DND-41 (cell line): ENCODE results near the gene ZNF175.

Experiments
- ATAC-seq: fragments of 200-7000 bp; cut with Tn5 transposase; 3 replicates; pipeline ENCODE4 v1.9.1; 2021; ENCODE audit warnings: low read depth; ENCODE audit not compliant: insufficient read depth
- DNase-seq: peaks from one replicate; pipeline ENCODE4 v3.0.0-alpha.2; 2020
- H2AFZ ChIP-seq: 2 replicates; pipeline ENCODE4 v1.6.0; 2012; ENCODE audit warnings: low read depth, low read length
- H3K27ac ChIP-seq: 2 replicates; pipeline ENCODE4 v1.5.1; 2012; ENCODE audit warnings: low read length, inconsistent platforms
- H3K27me3 ChIP-seq: fragments of 200-600 bp; sonication (generic); 2 replicates; pipeline ENCODE4 v1.6.0; 2012; ENCODE audit warnings: low read length, mild to moderate bottlenecking, inconsistent platforms; ENCODE audit not compliant: insufficient read depth, poor library complexity
- H3K36me3 ChIP-seq: 2 replicates; pipeline ENCODE4 v1.5.1; 2012; ENCODE audit warnings: low read length, inconsistent platforms; ENCODE audit not compliant: insufficient read depth
- H3K4me1 ChIP-seq: 2 replicates; pipeline ENCODE4 v1.5.1; 2012; ENCODE audit warnings: mild to moderate bottlenecking, low read length; ENCODE audit not compliant: insufficient read depth
- H3K4me2 ChIP-seq: 2 replicates; pipeline ENCODE4 v1.6.0; 2012; ENCODE audit warnings: mild to moderate bottlenecking, moderate library complexity, low read length, inconsistent platforms; ENCODE audit not compliant: insufficient read depth
- H3K4me3 ChIP-seq, 2 experiments: fragments of 200-600 bp in 1 of 2; shearing (Covaris generic) in 1 of 2; 2 replicates each; pipeline ENCODE4 v1.5.1; 2012 to 2016; ENCODE audit warnings: inconsistent platforms in 2 of 2, low read length in 2 of 2, mild to moderate bottlenecking in 2 of 2, low read depth in 1 of 2, moderate library complexity in 1 of 2
- H3K79me2 ChIP-seq: 2 replicates; pipeline ENCODE4 v1.6.0; 2012; ENCODE audit warnings: low read length, inconsistent platforms; ENCODE audit not compliant: insufficient read depth
- H3K9ac ChIP-seq: 2 replicates; pipeline ENCODE4 v1.6.0; 2012; ENCODE audit warnings: low read depth, mild to moderate bottlenecking, inconsistent platforms, low read length, moderate library complexity
- H3K9me3 ChIP-seq: 2 replicates; pipeline ENCODE4 v1.5.1; 2012; ENCODE audit warnings: low read length, moderate library complexity, mild to moderate bottlenecking, inconsistent platforms; ENCODE audit not compliant: insufficient read depth, severe bottlenecking
- H4K20me1 ChIP-seq: 2 replicates; pipeline ENCODE4 v1.6.0; 2012; ENCODE audit warnings: low read length; ENCODE audit not compliant: insufficient read depth
- CTCF ChIP-seq: IDR thresholded peaks from 2 replicates; pipeline ENCODE4 v1.5.1; 2012; ENCODE audit warnings: borderline replicate concordance, low read length, moderate library complexity, mild to moderate bottlenecking; ENCODE audit not compliant: poor library complexity, severe bottlenecking; ENCODE audit errors: extremely low read depth
- EZH2 ChIP-seq: IDR thresholded peaks from 3 replicates; pipeline ENCODE4 v1.6.1; 2012; ENCODE audit warnings: borderline replicate concordance, low read depth, mild to moderate bottlenecking, moderate library complexity, low read length, inconsistent platforms; ENCODE audit not compliant: severe bottlenecking

The ZNF175 gene

GRCh38 chr19:51610576-51610975 lies 39.5 kb downstream of the ZNF175 start:
- Histone ChIP-seq H3K27me3 (no peaks in the 10 kb centered on the region), H3K4me1 (no peaks in the 10 kb centered on the region), H3K36me3 (no peaks in the 10 kb centered on the region), H2AFZ (no peak overlapping the region), H3K79me2 (no peaks in the 10 kb centered on the region), H3K9ac (no peak overlapping the region), H3K4me3 (no peak overlapping the region), H4K20me1 (no peaks in the 10 kb centered on the region), H3K4me2 (no peak overlapping the region), H3K9me3 (no peaks in the 10 kb centered on the region), H3K27ac (no peak overlapping the region)
- DNase-seq (no peak), ATAC-seq (no peak)
- TF ChIP-seq EZH2 (no peak), CTCF (no peak)

- H3K79me2 ChIP-seq = no peaks in the 10 kb centered on the region
- H2AFZ ChIP-seq = no peak overlapping the region
- no peaks in the 10 kb centered on the region for H4K20me1 ChIP-seq
- H3K27me3 ChIP-seq = no peaks in the 10 kb centered on the region
- H3K27ac ChIP-seq = no peak overlapping the region
- H3K4me1 ChIP-seq = no peaks in the 10 kb centered on the region
- TF ChIP-seq CTCF = no peak
- TF ChIP-seq EZH2 = no peak
- DNase-seq = no peak
- no peak overlapping the region for H3K9ac ChIP-seq
- no peaks in the 10 kb centered on the region for H3K9me3 ChIP-seq
- no peak for ATAC-seq
- no peaks in the 10 kb centered on the region for H3K36me3 ChIP-seq
- H3K4me3 ChIP-seq = no peak overlapping the region
- no peak overlapping the region for H3K4me2 ChIP-seq
Observed at GRCh38 chr19:51614789-51615188, 43.7 kb downstream of the ZNF175 start.

- Histone ChIP-seq H3K36me3 (no peaks in the 10 kb centered on the region), H3K9me3 (no peaks in the 10 kb centered on the region), H3K4me1 (no peaks in the 10 kb centered on the region), H3K4me3 (no peak overlapping the region), H3K79me2 (no peaks in the 10 kb centered on the region), H3K27me3 (no peaks in the 10 kb centered on the region), H3K27ac (no peak overlapping the region), H3K9ac (no peak overlapping the region), H2AFZ (no peak overlapping the region), H4K20me1 (no peaks in the 10 kb centered on the region), H3K4me2 (no peak overlapping the region)
- DNase-seq (no peak), ATAC-seq (no peak)
- no peak for TF ChIP-seq EZH2
- no peak for TF ChIP-seq CTCF
Observed at GRCh38 chr19:51615991-51616390, 44.9 kb downstream of the ZNF175 start.

GRCh38 chr19:51621178-51621577 lies 50.1 kb downstream of the ZNF175 start:
- DNase-seq = no peak
- ATAC-seq = no peak

More at GRCh38 chr19:51621178-51621577, 50.1 kb downstream of the ZNF175 start:
- H3K4me3 ChIP-seq = no peak overlapping the region
- H2AFZ ChIP-seq = no peak overlapping the region
- no peaks in the 10 kb centered on the region for H3K4me1 ChIP-seq
- no peaks in the 10 kb centered on the region for H3K27me3 ChIP-seq
- H4K20me1 ChIP-seq = no peaks in the 10 kb centered on the region
- no peak overlapping the region for H3K27ac ChIP-seq
- TF ChIP-seq CTCF (no peak), EZH2 (no peak)
- no peaks in the 10 kb centered on the region for H3K79me2 ChIP-seq
- H3K36me3 ChIP-seq = no peaks in the 10 kb centered on the region
- H3K4me2 ChIP-seq = no peak overlapping the region
- H3K9ac ChIP-seq = no peak overlapping the region
- H3K9me3 ChIP-seq = no peaks in the 10 kb centered on the region
